ENCODE results near the gene PHF21B. TPM values are rescaled to one million over a fixed set of nuclear protein-coding genes. Genes with fewer than 3 reads are reported as not detected.

PHF21B gene
- total and polyA plus RNA-seq, 2 of the 8 experiments (the other 6 are each of a cell fraction or from before 2014, with no cell fraction given), result 19.3 to 68.1 TPM

- TF ChIP-seq TAF1 (IDR thresholded peaks at IDR 0.05; ENCODE audit: low read depth, low read length) (no peak), CTCF (IDR thresholded peaks at IDR 0.05; ENCODE audit: control extremely low read depth in 1 of 3, insufficient read depth in 1 of 3, low read depth in 1 of 3, low read length in 3 of 3) (no peak), POLR2AphosphoS5 (IDR thresholded peaks at IDR 0.05; ENCODE audit: low read depth, low read length) (no peak), ATF2 (IDR thresholded peaks at IDR 0.05; ENCODE audit: low read length) (no peak), EZH2 (IDR thresholded peaks at IDR 0.05; ENCODE audit: low read depth, low read length, severe bottlenecking) (no peak), SP1 (IDR thresholded peaks at IDR 0.05; ENCODE audit: low read depth, low read length) (no peak), RNF2 (IDR thresholded peaks at IDR 0.05; ENCODE audit: borderline replicate concordance, low read depth, low read length, missing control alignments, poor library complexity, severe bottlenecking) (no peak), EP300 (IDR thresholded peaks at IDR 0.05; ENCODE audit: borderline replicate concordance in 1 of 2, low read depth in 2 of 2, low read length in 2 of 2) (no peak)
Observed at GRCh38 chr22:44848791-44849420, 160.9 kb downstream of the PHF21B start (continued).

All from H1 (cell line).